GM18520 (cell line): ENCODE data around the gene SYP.
A peak's percentile ranks its signal among the peaks of the same experiment; 100 is the strongest.
"Not testable (repeated sequence)": the region's sequence is repeated elsewhere in the genome, so short reads cannot be mapped to it uniquely, and the experiment has no call there.

Source experiments
- ATAC-seq: cut with Tn5 transposase; IDR thresholded peaks from one replicate; pipeline ENCODE4 v1.9.1; 2021; ENCODE audit not compliant: unreplicated experiment

SYP gene

GRCh38 chrX:49171752-49172279 lies 28.2 kb downstream of the SYP start, which contains the start of gene PLP2:
Gene PLP2 (plus strand): TSS chrX:49171898. CDS start chrX:49172001, 103 bp downstream.
- ATAC-seq: no peak

DNA sequence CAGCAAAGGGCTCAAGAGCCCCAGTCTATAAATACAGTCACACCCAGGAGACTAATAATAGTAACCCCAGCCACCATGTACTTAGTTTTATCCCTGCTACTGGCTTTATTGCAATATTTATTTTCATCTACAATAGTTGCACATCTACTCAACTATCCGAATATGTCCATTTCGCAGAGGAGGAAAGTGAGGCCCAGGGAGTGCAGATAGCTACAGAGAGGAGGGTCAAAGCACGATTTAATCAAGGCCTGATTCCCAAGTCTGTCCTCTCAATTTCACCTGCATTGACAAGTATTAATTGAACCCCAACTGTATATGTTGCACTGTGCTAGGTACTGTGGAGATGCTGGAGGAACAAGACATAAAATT lies 32.3 kb downstream of the SYP start:
- ATAC-seq: no peak

DNA sequence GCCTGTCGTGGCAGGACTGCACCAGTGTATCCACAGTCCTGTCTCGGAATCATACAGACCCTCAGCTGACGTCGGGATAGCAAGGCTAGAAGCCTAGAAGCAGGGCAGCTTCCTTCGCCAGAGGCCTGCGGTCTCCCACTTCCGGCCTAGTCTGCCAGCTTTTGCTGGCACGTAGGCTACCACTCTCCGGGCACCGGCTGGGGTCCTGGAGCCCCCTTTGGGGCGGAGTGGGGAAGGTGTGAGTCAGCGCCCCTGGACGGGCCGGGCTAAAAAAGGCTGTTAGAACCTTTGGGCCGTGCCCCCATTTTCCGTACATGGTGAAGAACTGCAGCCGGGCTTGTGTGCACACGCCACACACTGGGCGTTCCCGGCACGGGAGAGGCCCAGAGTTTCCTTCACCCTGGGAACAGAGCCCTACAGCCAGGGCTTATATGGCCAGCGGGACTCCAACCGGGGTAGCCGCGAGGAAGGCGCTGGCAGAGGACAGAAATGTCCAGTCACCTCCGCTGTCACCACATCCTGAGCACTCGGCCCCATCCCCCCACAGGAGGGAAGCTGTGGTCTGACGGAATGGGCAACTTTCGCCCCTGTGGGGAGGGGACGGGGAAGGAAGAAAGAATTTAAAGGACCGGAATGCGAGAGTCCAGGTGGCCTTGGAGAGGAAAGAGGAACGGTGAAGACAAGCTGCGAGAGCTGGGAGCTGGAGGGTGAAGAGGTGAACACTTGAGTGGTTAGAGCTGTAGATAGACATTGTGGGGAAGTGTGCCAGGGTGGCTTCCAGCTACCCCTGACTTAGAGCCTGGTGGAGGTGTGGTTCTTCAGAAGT lies 32.9 kb downstream of the SYP start:
- no peak for ATAC-seq

DNA sequence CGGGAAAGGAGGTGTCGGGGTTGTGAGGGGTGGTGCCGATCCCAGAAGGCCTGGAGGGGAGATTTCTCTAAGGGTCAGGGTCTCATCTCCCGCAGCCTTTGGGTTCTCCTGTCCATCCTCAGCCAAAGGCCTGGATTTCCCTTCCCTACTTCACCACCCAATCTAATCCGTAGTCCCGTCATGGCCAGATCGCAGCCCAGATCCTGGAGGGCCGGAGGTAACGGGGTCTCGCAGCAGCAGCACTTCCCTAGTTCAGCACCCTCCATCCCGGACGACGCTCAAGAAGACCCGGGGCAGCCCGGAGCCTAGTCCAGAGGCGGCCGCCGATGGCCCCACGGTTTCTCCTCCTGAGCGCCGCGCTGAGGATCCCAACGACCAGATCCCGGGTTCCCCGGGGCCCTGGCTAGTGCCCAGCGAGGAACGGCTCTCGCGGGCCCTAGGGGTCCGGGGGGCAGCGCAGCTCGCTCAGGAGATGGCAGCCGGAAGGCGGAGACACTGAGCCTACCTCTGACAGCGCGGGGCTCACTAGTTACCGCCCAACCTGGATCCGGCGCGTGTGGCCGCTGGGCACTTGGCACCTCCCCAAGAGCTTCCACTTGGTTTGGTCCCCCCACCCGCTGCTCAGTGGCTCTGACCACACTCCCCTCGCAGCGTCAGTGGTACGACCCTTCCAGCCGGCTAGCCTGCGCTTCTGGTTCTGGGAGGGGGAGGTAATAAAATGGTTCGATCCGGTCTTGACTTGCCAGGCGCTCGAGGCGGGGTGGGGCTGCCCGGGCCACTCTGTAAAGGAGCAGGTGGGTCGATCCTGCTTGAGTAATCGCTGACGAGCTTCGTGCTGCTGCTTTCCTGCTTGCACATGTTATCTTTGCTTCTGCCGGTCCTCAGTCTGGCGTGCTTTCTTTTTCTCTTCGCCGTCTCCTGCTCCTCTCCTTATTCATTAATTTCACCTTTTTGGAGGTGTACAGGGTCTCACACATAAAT lies 33.8 kb downstream of the SYP start:
- ATAC-seq: peak; percentile 33

DNA sequence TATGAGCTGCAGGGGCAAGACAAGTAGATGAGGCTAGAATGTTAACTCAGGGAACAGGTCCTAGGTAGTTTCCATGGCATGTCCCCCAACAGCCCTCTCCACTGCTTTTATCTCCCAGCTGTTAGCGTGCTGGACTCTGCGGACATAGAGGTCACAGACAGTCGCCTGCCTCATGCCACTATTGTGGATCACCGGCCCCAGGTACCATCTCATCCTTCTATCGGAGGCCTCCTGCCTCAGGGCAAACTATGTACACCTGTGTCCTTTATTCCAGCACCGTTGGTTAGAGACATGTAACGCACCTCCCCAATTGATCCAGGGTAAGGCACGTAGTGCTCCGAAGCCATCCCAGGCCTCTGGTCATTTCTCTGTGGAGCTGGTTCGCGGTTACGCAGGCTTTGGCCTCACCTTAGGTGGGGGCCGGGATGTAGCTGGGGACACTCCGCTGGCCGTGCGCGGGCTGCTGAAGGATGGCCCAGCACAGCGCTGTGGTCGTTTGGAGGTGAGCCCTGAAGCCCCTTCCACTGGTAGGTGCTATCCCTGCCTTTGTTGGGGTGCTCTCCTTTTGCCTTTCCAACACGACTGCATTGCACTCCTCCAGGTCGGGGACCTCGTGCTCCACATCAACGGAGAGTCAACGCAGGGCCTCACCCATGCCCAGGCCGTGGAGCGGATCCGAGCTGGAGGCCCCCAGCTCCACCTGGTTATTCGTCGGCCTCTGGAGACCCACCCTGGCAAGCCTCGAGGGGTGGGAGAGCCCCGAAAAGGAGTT lies 35.2 kb downstream of the SYP start:
- ATAC-seq: no peak

GRCh38 chrX:49163555-49164419 lies 36.2 kb downstream of the SYP start:
- peak; percentile 47 for ATAC-seq

GRCh38 chrX:49162620-49163019 lies 37.4 kb downstream of the SYP start, which contains the start of gene MAGIX:
Gene MAGIX (plus strand): TSS chrX:49162758. CDS start chrX:49162890, 132 bp downstream.
- no peak for ATAC-seq

- ATAC-seq: no peak
Measured at GRCh38 chrX:49161632-49162031, 38.4 kb downstream of the SYP start.

GRCh38 chrX:49160908-49161307 lies 39.1 kb downstream of the SYP start:
- ATAC-seq: no peak

GRCh38 chrX:49157194-49157593 lies 42.8 kb downstream of the SYP start:
- ATAC-seq: no peak

DNA sequence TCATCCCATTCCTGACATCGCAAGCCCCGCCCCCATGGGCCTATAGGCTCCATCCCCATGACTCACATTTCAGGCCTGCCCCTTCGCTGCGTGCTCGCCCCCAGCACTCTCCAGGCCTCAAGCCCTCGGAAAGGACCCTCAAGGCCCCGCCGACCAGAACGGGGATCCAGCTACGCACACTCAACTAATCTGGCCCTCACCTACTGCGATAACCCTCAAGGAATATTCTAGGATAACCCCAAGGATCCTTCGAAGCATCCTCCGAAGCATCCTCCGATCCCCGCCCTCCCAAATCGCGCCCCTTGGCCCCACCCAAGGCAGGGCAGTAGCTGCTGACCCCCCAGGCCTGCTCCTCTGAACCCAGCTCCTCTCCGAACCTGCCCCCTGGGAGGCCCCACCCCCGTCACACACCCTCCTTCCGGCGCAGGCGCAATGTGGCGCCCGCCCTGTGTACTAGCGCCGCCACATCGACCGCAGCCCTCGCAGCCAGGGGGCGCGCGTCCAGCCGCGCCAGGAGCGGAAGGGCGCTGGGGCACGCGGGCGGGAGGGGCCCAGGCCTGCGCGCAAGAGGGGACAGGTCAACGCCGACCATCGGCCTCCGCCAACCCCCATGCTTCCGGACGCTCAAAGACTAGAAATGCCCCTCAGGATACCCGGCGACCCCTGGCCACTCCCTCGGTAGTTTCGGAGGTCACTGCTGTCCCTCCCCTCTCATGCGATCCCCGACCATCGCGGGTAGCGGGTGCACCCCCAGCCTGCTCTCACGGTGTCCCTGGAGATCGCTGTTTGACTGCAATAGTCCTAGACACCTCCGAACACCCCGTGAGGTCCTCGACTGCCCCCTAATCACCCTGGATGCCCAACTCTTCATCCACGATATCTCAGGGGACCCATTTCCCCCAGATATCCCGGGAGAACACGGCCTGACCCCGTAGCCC lies 43.8 kb downstream of the SYP start:
- peak; percentile 76 for ATAC-seq

GRCh38 chrX:49155243-49155899 lies 44.6 kb downstream of the SYP start:
- ATAC-seq: no peak

DNA sequence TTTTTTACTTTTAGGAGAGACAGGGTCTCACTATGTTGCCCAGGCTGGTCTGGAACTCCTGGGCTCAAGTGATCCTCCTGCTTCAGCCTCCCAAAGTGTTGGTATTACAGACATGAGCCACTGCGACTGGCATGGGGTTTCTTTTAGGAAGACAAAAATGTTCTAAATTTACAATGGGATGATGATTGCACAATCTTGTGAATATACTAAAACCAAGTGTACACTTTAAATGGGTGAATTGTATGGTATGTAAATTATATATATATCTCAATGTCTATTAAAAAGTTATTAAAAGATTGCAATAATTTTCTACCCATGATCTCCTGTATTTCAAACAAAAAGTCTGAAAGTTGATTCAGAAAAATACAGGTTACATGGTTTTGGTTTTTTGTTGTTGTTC lies 46.5 kb downstream of the SYP start:
- ATAC-seq: no peak

GRCh38 chrX:49149291-49149690 lies 50.7 kb downstream of the SYP start:
- ATAC-seq: not testable (repeated sequence)

DNA sequence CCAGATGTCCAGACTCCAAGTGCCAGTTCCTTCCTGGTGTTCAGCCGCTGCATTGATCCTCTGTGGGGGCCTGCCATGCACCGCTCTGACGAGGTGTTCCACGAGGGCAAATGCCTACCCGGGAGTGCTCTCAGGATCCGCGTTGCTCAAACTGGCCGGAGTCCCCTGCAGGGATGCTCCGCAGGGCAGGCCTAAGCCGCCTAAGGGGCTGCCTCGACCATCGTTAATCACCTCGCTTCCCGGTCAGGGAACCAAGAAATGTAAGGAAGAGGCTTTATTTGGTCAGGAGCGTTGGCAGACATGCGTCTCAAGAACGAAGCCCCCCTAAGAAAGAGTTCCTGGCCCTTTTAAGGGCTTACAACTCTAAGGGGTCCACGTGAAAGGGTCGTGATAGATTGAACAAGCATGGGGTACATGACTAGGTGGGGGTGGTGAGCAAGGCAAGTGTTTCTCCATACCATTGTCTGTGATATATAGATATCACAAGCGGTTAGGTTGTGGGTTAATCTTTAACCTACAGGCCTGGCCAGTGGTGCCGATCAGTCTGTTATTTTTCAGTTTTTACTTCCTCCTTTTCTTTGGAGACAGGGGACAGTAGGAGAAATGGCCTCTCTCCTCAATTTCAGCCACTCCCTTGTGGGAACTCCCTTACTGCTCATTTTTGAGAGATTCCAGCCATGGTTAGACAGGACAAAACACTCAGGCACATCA lies 51.4 kb downstream of the SYP start:
- not testable (repeated sequence) for ATAC-seq

- ATAC-seq: no peak
Measured at GRCh38 chrX:49147936-49148335, 52.1 kb downstream of the SYP start.

DNA sequence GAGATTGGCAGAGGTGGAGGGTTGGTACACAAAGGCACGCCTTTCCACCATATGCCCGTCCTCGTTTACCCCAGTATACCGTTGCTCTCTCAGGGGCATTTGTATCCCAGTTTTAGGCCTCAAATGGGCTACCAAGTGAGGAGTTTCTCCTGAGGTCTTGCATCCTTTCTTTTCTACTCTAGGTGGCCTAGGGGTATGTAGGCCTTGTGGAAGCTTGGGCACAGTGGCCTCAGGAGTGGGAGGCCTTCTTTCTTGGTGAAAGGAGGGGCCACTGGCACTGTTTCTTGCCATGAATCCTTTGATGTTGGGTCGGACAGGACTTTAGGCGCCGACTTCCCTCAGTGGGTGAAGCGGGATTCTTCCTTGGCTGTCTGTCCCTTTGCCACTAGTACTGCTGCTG lies 52.7 kb downstream of the SYP start:
- no peak for ATAC-seq
